Neutrophil (primary cell): ENCODE results near the gene ZMYND10.
A peak's percentile ranks its signal among the peaks of the same experiment; 100 is the strongest.
"Not testable (repeated sequence)": the region's sequence is repeated elsewhere in the genome, so short reads cannot be mapped to it uniquely, and the experiment has no call there.

Experiments used
- H3K27ac ChIP-seq: fragments of 200-600 bp; sonication (generic); 2 replicates; pipeline ENCODE4 v1.5.1; 2016; ENCODE audit warnings: mild to moderate bottlenecking, moderate library complexity
- H3K27me3 ChIP-seq: fragments of 200-600 bp; sonication (generic); 2 replicates; pipeline ENCODE4 v1.6.0; 2016; ENCODE audit warnings: mild to moderate bottlenecking
- H3K36me3 ChIP-seq: fragments of 200-600 bp; sonication (generic); 2 replicates; pipeline ENCODE4 v1.5.1; 2017
- H3K4me1 ChIP-seq, 2 experiments: fragments of 200-600 bp in 1 of 2; sonication (generic) in 1 of 2; 1 replicate in 1 of 2; 2 replicates in 1 of 2; pipeline versions ENCODE4 v1.5.1 to v1.6.1; 2013 to 2016; ENCODE audit warnings: low read depth in 1 of 2, low read length in 1 of 2, mild to moderate bottlenecking in 1 of 2, moderate library complexity in 1 of 2; ENCODE audit not compliant: control insufficient read depth in 1 of 2, insufficient read depth in 1 of 2
- H3K4me3 ChIP-seq, 2 experiments: fragments of 200-600 bp in 1 of 2; sonication (generic) in 1 of 2; 1 replicate in 1 of 2; 2 replicates in 1 of 2; pipeline ENCODE4 v1.5.1; 2013 to 2016; ENCODE audit warnings: low read depth in 1 of 2, low read length in 1 of 2, mild to moderate bottlenecking in 1 of 2, moderate library complexity in 1 of 2
- H3K9me3 ChIP-seq: fragments of 200-600 bp; sonication (generic); 2 replicates; pipeline ENCODE4 v1.5.1; 2016
- CTCF ChIP-seq: fragments of 200-600 bp; sonication (generic); IDR thresholded peaks from 2 replicates; pipeline ENCODE4 v1.5.1; 2016; ENCODE audit warnings: antibody characterized with exemption

Gene ZMYND10

GRCh38 chr3:50316657-50317242 is 28.8 kb downstream of the ZMYND10 start:
- peaks cover 34 to 49% of the 10 kb centered on the region in 2 experiments for H3K4me1 ChIP-seq
- no peaks in the 10 kb centered on the region for H3K9me3 ChIP-seq
- no peak for TF ChIP-seq CTCF
- H3K4me3 ChIP-seq = no peak overlapping the region
- no peaks in the 10 kb centered on the region for H3K27me3 ChIP-seq
- no peak overlapping the region for H3K27ac ChIP-seq
- H3K36me3 ChIP-seq = peaks cover 5% of the 10 kb centered on the region

DNA sequence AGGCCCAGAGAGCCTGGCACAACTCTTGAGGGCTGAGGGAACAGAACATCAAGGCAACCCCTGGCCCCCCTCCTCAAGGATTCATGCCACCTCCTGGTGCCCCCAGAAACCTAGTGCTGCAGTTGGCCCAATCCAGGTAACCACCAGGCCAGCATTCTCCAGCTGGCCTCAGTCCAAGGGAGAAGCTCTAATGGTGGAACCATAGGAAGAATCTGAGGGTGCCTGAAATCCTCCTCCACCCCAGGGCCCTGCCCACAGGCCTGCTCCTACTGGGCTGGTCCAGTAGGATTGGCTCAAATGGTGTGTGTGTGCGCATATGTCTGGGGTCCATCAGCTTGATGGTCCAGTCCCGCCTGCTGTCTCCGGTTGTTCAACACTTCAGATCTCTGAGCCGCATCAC is 30.7 kb downstream of the ZMYND10 start:
- H3K27ac ChIP-seq = no peak overlapping the region
- H3K9me3 ChIP-seq = no peaks in the 10 kb centered on the region
- no peak for TF ChIP-seq CTCF
- H3K4me1 ChIP-seq = peaks cover 23 to 31% of the 10 kb centered on the region in 2 experiments
- H3K27me3 ChIP-seq = no peaks in the 10 kb centered on the region
- no peak overlapping the region for H3K4me3 ChIP-seq
- peaks cover 5% of the 10 kb centered on the region for H3K36me3 ChIP-seq

GRCh38 chr3:50314342-50314741 is 31.2 kb downstream of the ZMYND10 start:
- Histone ChIP-seq H3K9me3 (no peaks in the 10 kb centered on the region), H3K27me3 (no peaks in the 10 kb centered on the region), H3K27ac (peak overlapping the region; percentile 10), H3K4me1 (peaks cover 18 to 26% of the 10 kb centered on the region in 2 experiments), H3K4me3 (no peak overlapping the region), H3K36me3 (peaks cover 5% of the 10 kb centered on the region)
- TF ChIP-seq CTCF = no peak

DNA sequence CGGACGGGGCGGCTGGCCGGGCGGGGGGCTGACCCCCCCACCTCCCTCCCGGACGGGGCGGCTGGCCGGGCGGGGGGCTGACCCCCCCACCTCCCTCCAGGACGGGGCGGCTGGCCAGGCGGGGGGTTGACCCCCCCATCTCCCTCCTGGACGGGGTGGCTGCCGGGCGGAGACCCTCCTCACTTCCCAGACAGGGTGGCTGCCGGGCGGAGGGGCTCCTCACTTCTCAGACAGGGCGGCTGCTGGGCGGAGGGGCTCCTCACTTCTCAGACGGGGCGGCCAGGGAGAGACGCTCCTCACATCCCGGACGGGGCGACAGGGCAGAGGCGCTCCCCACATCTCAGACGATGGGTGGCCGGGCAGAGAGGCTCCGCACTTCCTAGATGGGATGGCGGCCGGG is 33.5 kb downstream of the ZMYND10 start:
- not testable (repeated sequence) for H3K4me3 ChIP-seq, H3K27me3 ChIP-seq, H3K36me3 ChIP-seq, H3K4me1 ChIP-seq, H3K9me3 ChIP-seq, H3K27ac ChIP-seq

GRCh38 chr3:50304601-50305000 is 40.9 kb downstream of the ZMYND10 start:
- no peaks in the 10 kb centered on the region for H3K9me3 ChIP-seq
- H3K4me1 ChIP-seq = peaks cover 16 to 17% of the 10 kb centered on the region in 2 experiments
- TF ChIP-seq CTCF = no peak
- no peaks in the 10 kb centered on the region for H3K27me3 ChIP-seq
- H3K27ac ChIP-seq = peak overlapping the region; percentile 13
- no peaks in the 10 kb centered on the region for H3K36me3 ChIP-seq
- H3K4me3 ChIP-seq = no peak overlapping the region

DNA sequence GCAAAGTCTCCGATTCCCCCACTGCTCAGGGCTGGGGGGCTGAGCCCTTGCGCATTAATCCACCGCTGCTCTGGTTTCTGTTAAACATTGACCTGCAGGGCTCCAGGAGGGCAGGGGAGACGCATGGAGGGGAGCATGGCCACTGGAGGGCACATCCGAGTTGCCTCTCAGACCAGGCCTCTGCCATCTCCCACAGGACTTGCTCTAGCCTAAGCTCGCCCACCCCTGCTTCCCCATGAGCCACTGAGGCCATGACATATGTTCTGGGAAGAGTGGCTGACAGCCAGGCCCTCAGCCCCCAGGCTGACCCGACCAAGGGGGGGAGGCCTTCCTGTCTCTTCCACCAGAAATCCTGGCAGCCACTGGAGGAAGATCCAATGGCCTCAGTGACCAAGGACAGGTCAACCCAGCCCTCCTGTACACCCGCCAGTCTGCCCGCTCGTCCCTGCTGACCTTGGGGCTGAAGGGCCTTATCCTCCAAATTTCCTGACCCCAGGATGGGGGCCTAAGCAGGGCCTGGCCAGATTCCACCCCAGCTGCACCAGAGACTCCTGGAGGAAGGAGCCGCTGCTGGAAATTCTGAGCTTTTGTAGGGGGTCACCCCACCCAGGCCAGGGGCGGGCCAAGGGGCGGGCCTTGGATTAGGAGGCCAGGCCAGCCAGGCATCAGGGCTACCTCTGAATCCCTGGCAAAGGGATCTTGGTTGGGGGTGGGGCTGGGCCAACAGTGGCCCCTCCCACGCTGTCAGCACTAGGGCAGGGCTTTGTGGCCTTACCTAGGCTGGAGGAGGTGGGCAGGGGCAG is 42.3 kb downstream of the ZMYND10 start, which contains the start of gene HYAL1:
Gene HYAL1, minus strand, starts transcription at position 562 of the 803 bp plus-strand sequence. CDS start 618 bp downstream, outside the sequence.
- H3K27me3 ChIP-seq = no peaks in the 10 kb centered on the region
- H3K36me3 ChIP-seq = no peaks in the 10 kb centered on the region
- H3K27ac ChIP-seq = no peak within 1 kb of the TSS
- H3K4me1 ChIP-seq = peaks cover 26 to 28% of the 10 kb centered on the region in 2 experiments
- H3K9me3 ChIP-seq = no peaks in the 10 kb centered on the region
- H3K4me3 ChIP-seq = no peak within 1 kb of the TSS
- no peak for TF ChIP-seq CTCF
